ENCODE results near the gene ERRFI1. TPM values are rescaled to one million over a fixed set of nuclear protein-coding genes. Genes with fewer than 3 reads are reported as not detected.
A peak's percentile ranks its signal among the peaks of the same experiment; 100 is the strongest.

ERRFI1 gene
- total RNA-seq, 1 experiment from 2014 or later, result 83.0 TPM

GRCh38 chr1:8018492-8019228 is 7.4 kb downstream of the ERRFI1 start:
- Mint-ChIP-seq H3K9me3 (ENCODE audit: low read depth, unreplicated experiment) (no peaks in the 10 kb centered on the region), H3K36me3 (ENCODE audit: insufficient read depth, unreplicated experiment) (peaks cover 94% of the 10 kb centered on the region), H3K4me3 (ENCODE audit: low read depth, unreplicated experiment) (peak overlapping the region; percentile 97), H3K4me1 (ENCODE audit: low read depth, unreplicated experiment) (peaks cover 50% of the 10 kb centered on the region), H3K27me3 (ENCODE audit: unreplicated experiment) (no peaks in the 10 kb centered on the region), H3K27ac (ENCODE audit: unreplicated experiment) (peak overlapping the region; percentile 93)
- TF ChIP-seq CTCF (IDR thresholded peaks at IDR 0.05; ENCODE audit: unreplicated experiment), result no peak
- intact Hi-C loops (cut with micrococcal nuclease; ENCODE audit: unreplicated experiment), result no loop called here
- BruUV-seq (replicated peaks), result no TSS peak
- DNase-seq, result no peak
- CTCF ChIA-PET, result interaction anchor here (1.1 to 1.2 kb wide), 2 partner anchors 183 to 296 kb away, joined by 3 read pairs; no protein-coding TSS in a partner anchor

- Mint-ChIP-seq H3K27ac (ENCODE audit: unreplicated experiment) (peak overlapping the region; percentile 93), H3K36me3 (ENCODE audit: insufficient read depth, unreplicated experiment) (peaks cover 94% of the 10 kb centered on the region), H3K9me3 (ENCODE audit: low read depth, unreplicated experiment) (no peaks in the 10 kb centered on the region), H3K27me3 (ENCODE audit: unreplicated experiment) (no peaks in the 10 kb centered on the region), H3K4me3 (ENCODE audit: low read depth, unreplicated experiment) (peak overlapping the region; percentile 97), H3K4me1 (ENCODE audit: low read depth, unreplicated experiment) (peaks cover 57% of the 10 kb centered on the region)
- no peak for TF ChIP-seq CTCF (IDR thresholded peaks at IDR 0.05; ENCODE audit: unreplicated experiment)
- CTCF ChIA-PET, result interaction anchor here (0.9 to 1.3 kb wide), 5 partner anchors 11 to 297 kb away, joined by 3 to 4 read pairs (median 3); no protein-coding TSS in a partner anchor
- DNase-seq, result peak; percentile 40
- no TSS peak for BruUV-seq (replicated peaks)
- intact Hi-C loops (cut with micrococcal nuclease; ENCODE audit: unreplicated experiment), result no loop called here
Measured at GRCh38 chr1:8017495-8018197, 8.5 kb downstream of the ERRFI1 start.

- Mint-ChIP-seq H3K27ac (ENCODE audit: unreplicated experiment) (peak overlapping the region; percentile 71), H3K4me3 (ENCODE audit: low read depth, unreplicated experiment) (peak overlapping the region; percentile 57), H3K4me1 (ENCODE audit: low read depth, unreplicated experiment) (peaks cover 57% of the 10 kb centered on the region), H3K36me3 (ENCODE audit: insufficient read depth, unreplicated experiment) (peaks cover 94% of the 10 kb centered on the region), H3K9me3 (ENCODE audit: low read depth, unreplicated experiment) (no peaks in the 10 kb centered on the region), H3K27me3 (ENCODE audit: unreplicated experiment) (no peaks in the 10 kb centered on the region)
- TF ChIP-seq CTCF (IDR thresholded peaks at IDR 0.05; ENCODE audit: unreplicated experiment), result no peak
- intact Hi-C loops (cut with micrococcal nuclease; ENCODE audit: unreplicated experiment), result no loop called here
- no peak for DNase-seq
- no TSS peak for BruUV-seq (replicated peaks)
- CTCF ChIA-PET, result interaction anchor here (0.7 to 2.9 kb wide), 6 partner anchors 11 to 298 kb away, joined by 3 to 25 read pairs (median 4); no protein-coding TSS in a partner anchor
Measured at GRCh38 chr1:8016895-8017241, 9.2 kb downstream of the ERRFI1 start.

- intact Hi-C loops (cut with micrococcal nuclease; ENCODE audit: unreplicated experiment), result no loop called here
- H3K4me1 Mint-ChIP-seq (ENCODE audit: low read depth, unreplicated experiment), result peaks cover 57% of the 10 kb centered on the region
- H3K9me3 Mint-ChIP-seq (ENCODE audit: low read depth, unreplicated experiment), result no peaks in the 10 kb centered on the region
- CTCF ChIA-PET, result interaction anchor here (0.7 to 2.9 kb wide), 4 partner anchors 62 to 298 kb away, joined by 3 to 25 read pairs (median 4); no protein-coding TSS in a partner anchor
- no peak for DNase-seq
- H3K27me3 Mint-ChIP-seq (ENCODE audit: unreplicated experiment), result no peaks in the 10 kb centered on the region
- BruUV-seq (replicated peaks), result no TSS peak
- peaks cover 90% of the 10 kb centered on the region for H3K36me3 Mint-ChIP-seq (ENCODE audit: insufficient read depth, unreplicated experiment)
- peak overlapping the region; percentile 71 for H3K27ac Mint-ChIP-seq (ENCODE audit: unreplicated experiment)
- peak overlapping the region; percentile 57 for H3K4me3 Mint-ChIP-seq (ENCODE audit: low read depth, unreplicated experiment)
- no peak for TF ChIP-seq CTCF (IDR thresholded peaks at IDR 0.05; ENCODE audit: unreplicated experiment)
Measured at GRCh38 chr1:8016210-8016894, 9.8 kb downstream of the ERRFI1 start.
